Measurements from ENCODE around the gene COL9A1.
"Not testable (repeated sequence)": the region's sequence is repeated elsewhere in the genome, so short reads cannot be mapped to it uniquely, and the experiment has no call there.

COL9A1 gene

DNA sequence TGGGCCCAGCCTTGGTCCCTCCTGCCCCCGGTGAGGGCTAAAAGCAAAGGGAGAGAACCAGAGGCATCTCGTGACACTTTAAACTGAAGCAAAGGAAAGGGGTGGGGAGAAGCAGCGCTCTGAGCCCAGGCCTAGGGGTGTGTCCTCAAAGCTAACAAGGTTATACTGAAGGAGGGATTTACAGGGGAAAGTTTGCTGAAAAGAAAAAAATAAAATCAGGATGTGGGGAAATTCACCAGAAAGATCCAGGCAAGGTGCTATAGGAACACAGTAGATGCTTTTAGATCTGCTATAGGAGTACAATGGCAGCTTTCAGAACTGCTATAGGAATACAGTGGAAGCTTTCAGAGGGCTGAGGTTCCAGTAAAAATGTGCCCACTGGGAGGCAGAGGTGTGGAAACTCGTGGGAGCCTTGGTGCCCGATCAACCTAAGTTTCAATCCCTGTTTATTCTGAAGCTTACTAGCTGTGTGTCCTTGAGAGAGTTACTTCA is at the start of gene COL9A1:
Gene COL9A1 (minus strand): TSS at position 51 of the 492 bp plus-strand sequence. CDS start 160 bp downstream, outside the sequence.
- no peak for DNase-seq (ENCODE audit: low read depth)
- TF ChIP-seq, protein P1, sequence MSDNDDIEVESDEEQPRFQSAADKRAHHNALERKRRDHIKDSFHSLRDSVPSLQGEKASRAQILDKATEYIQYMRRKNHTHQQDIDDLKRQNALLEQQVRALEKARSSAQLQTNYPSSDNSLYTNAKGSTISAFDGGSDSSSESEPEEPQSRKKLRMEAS (IDR thresholded peaks at IDR 0.05; ENCODE audit: low read depth, low read length) = no peak
- TF ChIP-seq, protein P2, sequence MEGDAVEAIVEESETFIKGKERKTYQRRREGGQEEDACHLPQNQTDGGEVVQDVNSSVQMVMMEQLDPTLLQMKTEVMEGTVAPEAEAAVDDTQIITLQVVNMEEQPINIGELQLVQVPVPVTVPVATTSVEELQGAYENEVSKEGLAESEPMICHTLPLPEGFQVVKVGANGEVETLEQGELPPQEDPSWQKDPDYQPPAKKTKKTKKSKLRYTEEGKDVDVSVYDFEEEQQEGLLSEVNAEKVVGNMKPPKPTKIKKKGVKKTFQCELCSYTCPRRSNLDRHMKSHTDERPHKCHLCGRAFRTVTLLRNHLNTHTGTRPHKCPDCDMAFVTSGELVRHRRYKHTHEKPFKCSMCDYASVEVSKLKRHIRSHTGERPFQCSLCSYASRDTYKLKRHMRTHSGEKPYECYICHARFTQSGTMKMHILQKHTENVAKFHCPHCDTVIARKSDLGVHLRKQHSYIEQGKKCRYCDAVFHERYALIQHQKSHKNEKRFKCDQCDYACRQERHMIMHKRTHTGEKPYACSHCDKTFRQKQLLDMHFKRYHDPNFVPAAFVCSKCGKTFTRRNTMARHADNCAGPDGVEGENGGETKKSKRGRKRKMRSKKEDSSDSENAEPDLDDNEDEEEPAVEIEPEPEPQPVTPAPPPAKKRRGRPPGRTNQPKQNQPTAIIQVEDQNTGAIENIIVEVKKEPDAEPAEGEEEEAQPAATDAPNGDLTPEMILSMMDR (IDR thresholded peaks at IDR 0.05; ENCODE audit: low read depth, low read length) = no peak
- no peak for TF ChIP-seq POLR2A (IDR thresholded peaks at IDR 0.05; ENCODE audit: extremely low read depth, insufficient read length)
- no peak for TF ChIP-seq MYC (IDR thresholded peaks at IDR 0.05; ENCODE audit: low read depth, low read length)
- H3K4me3 ChIP-seq (ENCODE audit: low read depth, low read length) = no peak within 1 kb of the TSS

DNA sequence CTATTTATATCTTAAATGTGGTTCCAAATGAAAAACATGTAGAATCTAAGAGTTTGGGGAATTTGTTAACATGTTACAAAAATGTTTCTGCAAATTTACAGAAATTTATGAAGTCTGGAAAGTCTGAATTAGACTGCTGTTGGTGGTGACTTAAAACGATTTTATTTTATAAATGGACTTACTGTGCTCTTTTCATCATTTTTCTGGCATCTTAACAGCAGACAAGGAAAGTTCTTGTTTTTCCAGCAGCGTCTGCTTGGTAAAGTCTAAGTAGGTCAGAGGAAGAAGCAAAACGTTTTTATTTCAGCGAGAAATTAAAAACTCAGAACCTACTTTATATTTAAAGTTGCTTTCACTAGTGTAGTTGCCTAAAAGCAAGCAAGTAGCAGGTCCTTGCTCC is 48.6 kb upstream of the COL9A1 start:
- TF ChIP-seq, protein P1 (IDR thresholded peaks at IDR 0.05; ENCODE audit: low read depth, low read length) = no peak

DNA sequence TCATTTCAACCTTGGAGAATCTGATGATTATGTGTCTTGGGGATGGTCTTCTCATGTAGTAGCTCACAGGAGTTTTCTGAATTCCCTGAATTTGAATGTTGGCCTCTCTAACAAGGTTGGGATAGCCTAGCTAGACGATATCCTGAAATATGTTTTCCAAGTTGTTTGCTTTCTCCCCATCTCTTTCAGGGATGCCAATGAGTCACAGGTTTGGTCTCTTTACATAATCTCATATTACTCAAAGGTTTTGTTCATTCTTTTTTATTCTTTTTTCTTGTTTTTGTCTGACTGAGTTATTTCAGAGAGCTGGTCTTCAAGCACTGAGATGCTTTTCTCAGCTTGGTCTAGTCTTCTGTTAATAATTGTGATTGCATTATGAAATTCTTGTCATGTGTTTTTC is 42.7 kb upstream of the COL9A1 start:
- no peak for DNase-seq (ENCODE audit: low read depth)
- no peak overlapping the region for H3K4me3 ChIP-seq (ENCODE audit: low read depth, low read length)
- no peak for TF ChIP-seq MYC (IDR thresholded peaks at IDR 0.05; ENCODE audit: low read depth, low read length)
- TF ChIP-seq, protein P2 (IDR thresholded peaks at IDR 0.05; ENCODE audit: low read depth, low read length) = no peak
- TF ChIP-seq, protein P1 (IDR thresholded peaks at IDR 0.05; ENCODE audit: low read depth, low read length) = no peak
- TF ChIP-seq POLR2A (IDR thresholded peaks at IDR 0.05; ENCODE audit: extremely low read depth, insufficient read length) = no peak

More for the DNA sequence above, 48.6 kb upstream of the COL9A1 start:
- DNase-seq (ENCODE audit: low read depth) = no peak
- H3K4me3 ChIP-seq (ENCODE audit: low read depth, low read length) = no peak overlapping the region

DNA sequence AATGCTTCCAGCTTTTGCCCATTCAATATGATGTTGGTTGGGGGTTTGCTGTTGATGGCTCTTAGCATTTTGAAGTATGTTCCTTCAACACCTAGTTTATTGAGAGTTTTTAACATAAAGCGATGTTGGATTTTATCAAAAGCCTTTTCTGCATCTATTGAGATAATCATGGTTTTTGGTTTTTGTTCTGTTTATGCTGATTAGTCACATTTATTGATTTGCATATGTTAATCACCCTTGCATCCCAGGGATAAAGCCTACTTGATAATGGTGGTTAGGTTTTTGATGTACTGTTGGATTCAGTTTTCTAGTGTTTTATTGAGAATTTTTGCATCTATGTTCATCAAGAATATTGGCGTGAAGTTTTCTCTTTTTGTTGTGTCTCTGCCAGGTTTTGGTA is 40.4 kb upstream of the COL9A1 start:
- H3K4me3 ChIP-seq (ENCODE audit: low read depth, low read length) = no peak overlapping the region
- DNase-seq (ENCODE audit: low read depth) = no peak
- TF ChIP-seq, protein P2 (IDR thresholded peaks at IDR 0.05; ENCODE audit: low read depth, low read length) = no peak
- TF ChIP-seq, protein P1 (IDR thresholded peaks at IDR 0.05; ENCODE audit: low read depth, low read length) = no peak
- TF ChIP-seq POLR2A (IDR thresholded peaks at IDR 0.05; ENCODE audit: extremely low read depth, insufficient read length) = no peak
- no peak for TF ChIP-seq MYC (IDR thresholded peaks at IDR 0.05; ENCODE audit: low read depth, low read length)

DNA sequence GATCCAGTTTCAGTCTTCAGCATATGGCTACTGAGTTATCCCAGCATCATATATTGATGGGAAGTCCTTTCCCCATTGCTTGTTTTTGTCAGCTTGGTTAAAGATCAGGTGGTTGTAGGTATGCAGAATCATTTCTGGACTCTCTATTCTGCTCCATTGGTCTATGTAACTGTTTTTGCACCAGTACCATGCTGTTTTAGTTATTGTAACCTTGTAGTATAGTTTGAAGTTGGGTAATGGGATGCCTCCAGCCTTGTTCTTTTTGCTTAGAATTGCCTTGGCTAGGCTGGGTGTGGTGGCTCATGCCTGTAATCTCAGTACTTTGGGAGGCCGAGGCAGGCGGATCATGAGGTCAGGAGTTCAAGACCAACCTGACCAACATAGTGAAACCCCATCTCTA is 36.9 kb upstream of the COL9A1 start:
- DNase-seq (ENCODE audit: low read depth); H3K4me3 ChIP-seq (ENCODE audit: low read depth, low read length): not testable (repeated sequence)

DNA sequence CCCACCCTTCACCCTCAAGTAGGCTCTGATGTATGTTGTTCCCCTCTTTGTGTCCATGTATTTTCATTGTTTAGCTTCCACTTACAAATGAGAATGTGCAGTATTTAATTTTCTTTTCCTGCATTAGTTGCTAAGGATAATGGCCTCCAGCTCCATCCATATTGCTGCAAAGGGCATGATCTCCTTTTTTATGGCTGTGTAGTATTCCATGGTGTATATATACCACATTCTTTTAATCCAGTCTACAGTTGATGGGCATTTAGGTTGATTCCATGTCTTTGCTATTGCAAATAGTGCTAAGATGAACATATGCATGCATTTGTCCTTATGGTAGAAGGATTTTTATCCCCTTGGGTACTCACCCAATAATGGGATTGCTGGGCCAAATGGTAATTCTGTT is 35.9 kb upstream of the COL9A1 start:
- no peak for DNase-seq (ENCODE audit: low read depth)
- TF ChIP-seq MYC (IDR thresholded peaks at IDR 0.05; ENCODE audit: low read depth, low read length) (no peak), POLR2A (IDR thresholded peaks at IDR 0.05; ENCODE audit: extremely low read depth, insufficient read length) (no peak)
- TF ChIP-seq, protein P1 (IDR thresholded peaks at IDR 0.05; ENCODE audit: low read depth, low read length) = no peak
- TF ChIP-seq, protein P2 (IDR thresholded peaks at IDR 0.05; ENCODE audit: low read depth, low read length) = no peak

DNA sequence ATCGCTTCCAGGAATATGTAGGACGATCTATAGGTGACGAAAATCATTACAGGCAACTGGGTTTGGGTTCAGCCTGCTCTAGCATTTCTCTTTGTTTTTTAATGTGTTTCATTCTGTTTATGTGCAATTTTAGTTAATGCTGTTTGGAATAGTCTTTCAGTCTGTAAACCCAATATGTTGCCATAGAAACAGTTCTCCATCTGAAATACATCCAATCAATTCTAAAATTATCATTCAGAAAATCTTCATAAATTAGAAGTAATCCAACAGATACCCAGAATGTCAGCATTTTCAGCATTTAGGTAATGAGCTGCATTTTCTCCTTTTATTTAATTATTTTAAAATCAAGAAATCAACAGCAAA is 34.8 kb upstream of the COL9A1 start:
- no peak for TF ChIP-seq MYC (IDR thresholded peaks at IDR 0.05; ENCODE audit: low read depth, low read length)
- TF ChIP-seq, protein P2 (IDR thresholded peaks at IDR 0.05; ENCODE audit: low read depth, low read length) = no peak
- TF ChIP-seq, protein P1 (IDR thresholded peaks at IDR 0.05; ENCODE audit: low read depth, low read length) = no peak
- no peak for TF ChIP-seq POLR2A (IDR thresholded peaks at IDR 0.05; ENCODE audit: extremely low read depth, insufficient read length)
- H3K4me3 ChIP-seq (ENCODE audit: low read depth, low read length) = no peak overlapping the region
- no peak for DNase-seq (ENCODE audit: low read depth)

More for the DNA sequence above, 35.9 kb upstream of the COL9A1 start:
- H3K4me3 ChIP-seq (ENCODE audit: low read depth, low read length) = no peak overlapping the region

Measured in NB4 (cell line).